Stimulated activated CD4-positive, alpha-beta T cell treated with anti-CD3 and anti-CD28 coated beads, Interleukin-4, amount 100 ng/mL, for 48 hours (primary cell): ENCODE results near the gene PCNT.
"Not testable (repeated sequence)": the region's sequence is repeated elsewhere in the genome, so short reads cannot be mapped to it uniquely, and the experiment has no call there.

ENCODE experiments used
- DNase-seq, 2 donors: peaks; one replicate each; pipeline ENCODE4 v3.0.0-alpha.2; 2020; ENCODE audit warnings: low read depth in 2 of 2

PCNT gene

GRCh38 chr21:46427516-46427915 is 103.6 kb downstream of the PCNT start:
- no peak for DNase-seq

- DNase-seq: no peak
Observed at GRCh38 chr21:46428286-46428685, 104.3 kb downstream of the PCNT start.

- no peak for DNase-seq
Observed at GRCh38 chr21:46428987-46429710, 105.2 kb downstream of the PCNT start.

- DNase-seq: no peak
Observed at GRCh38 chr21:46429754-46430681, 106.1 kb downstream of the PCNT start.

- DNase-seq: no peak
Observed at GRCh38 chr21:46431448-46431847, 107.5 kb downstream of the PCNT start.

- no peak for DNase-seq
Observed at GRCh38 chr21:46431884-46432488, 108.0 kb downstream of the PCNT start.

GRCh38 chr21:46433116-46433515 is 109.2 kb downstream of the PCNT start:
- not testable (repeated sequence) for DNase-seq

- no peak for DNase-seq
Observed at GRCh38 chr21:46434322-46434958, 110.5 kb downstream of the PCNT start.

GRCh38 chr21:46435786-46436227 is 111.9 kb downstream of the PCNT start:
- no peak for DNase-seq

- no peak for DNase-seq
Observed at GRCh38 chr21:46436621-46437020, 112.7 kb downstream of the PCNT start.

GRCh38 chr21:46437096-46437498 is 113.1 kb downstream of the PCNT start:
- DNase-seq: no peak

- DNase-seq: no peak
Observed at GRCh38 chr21:46437511-46437910, 113.6 kb downstream of the PCNT start.

- no peak for DNase-seq
Observed at GRCh38 chr21:46438241-46438640, 114.3 kb downstream of the PCNT start.

- no peak for DNase-seq
Observed at GRCh38 chr21:46439906-46440305, 116.0 kb downstream of the PCNT start.

- DNase-seq: no peak
Observed at GRCh38 chr21:46441331-46441730, 117.4 kb downstream of the PCNT start.

- DNase-seq: no peak
Observed at GRCh38 chr21:46441961-46442498, 118.1 kb downstream of the PCNT start.

- no peak for DNase-seq
Observed at GRCh38 chr21:46442938-46443337, 119.0 kb downstream of the PCNT start.

- DNase-seq: no peak
Observed at GRCh38 chr21:46443910-46444309, 120.0 kb downstream of the PCNT start.

GRCh38 chr21:46448108-46448507 is 124.2 kb downstream of the PCNT start:
- DNase-seq: no peak

- not testable (repeated sequence) for DNase-seq
Observed at GRCh38 chr21:46448855-46449254, 124.9 kb downstream of the PCNT start.

- no peak for DNase-seq
Observed at GRCh38 chr21:46452710-46453109, 128.8 kb downstream of the PCNT start.

GRCh38 chr21:46454142-46454541 is 130.2 kb downstream of the PCNT start:
- DNase-seq: no peak
